HG03095 (cell line): Measurements from ENCODE around the gene WFS1.

Source experiments
- ATAC-seq: cut with Tn5 transposase; IDR thresholded peaks from one replicate; pipeline ENCODE4 v1.9.1; 2021; ENCODE audit warnings: moderate library complexity; ENCODE audit not compliant: unreplicated experiment

Gene WFS1

DNA sequence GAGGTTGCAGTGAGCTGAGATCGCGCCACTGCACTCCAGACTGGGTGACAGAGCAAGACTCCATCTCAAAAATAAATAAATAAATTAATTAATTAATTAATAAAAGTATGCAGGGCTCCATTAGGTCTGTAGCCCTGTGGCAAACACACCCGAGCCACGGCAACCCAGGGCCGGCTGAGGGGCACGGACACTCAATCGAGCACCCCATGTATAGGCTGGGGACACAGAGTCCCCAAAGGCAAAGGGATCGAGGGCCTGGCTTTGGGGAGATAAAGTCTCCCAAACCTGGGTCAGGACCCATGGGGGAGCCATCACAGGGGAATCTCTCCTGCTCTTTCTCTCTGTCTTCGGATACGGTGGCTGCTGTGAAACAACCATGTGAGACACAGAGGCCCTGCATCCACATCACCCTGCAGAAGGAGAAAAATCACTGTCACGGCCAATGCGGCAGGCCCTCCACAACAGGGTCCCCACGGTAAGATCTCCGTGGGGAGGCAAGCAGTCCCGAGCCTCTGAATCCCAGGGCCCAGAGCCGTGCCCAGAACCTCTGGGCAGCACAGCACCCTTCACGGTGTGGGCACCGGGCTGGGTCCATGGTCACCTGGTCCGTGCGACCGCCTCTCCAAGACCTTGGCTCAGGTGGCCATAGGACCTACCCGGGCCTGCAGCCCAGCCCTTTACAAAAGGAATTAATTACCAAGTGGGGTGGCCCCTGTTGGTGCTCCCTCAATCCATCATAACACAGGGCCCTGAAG is 81.8 kb downstream of the WFS1 start:
- ATAC-seq = no peak

DNA sequence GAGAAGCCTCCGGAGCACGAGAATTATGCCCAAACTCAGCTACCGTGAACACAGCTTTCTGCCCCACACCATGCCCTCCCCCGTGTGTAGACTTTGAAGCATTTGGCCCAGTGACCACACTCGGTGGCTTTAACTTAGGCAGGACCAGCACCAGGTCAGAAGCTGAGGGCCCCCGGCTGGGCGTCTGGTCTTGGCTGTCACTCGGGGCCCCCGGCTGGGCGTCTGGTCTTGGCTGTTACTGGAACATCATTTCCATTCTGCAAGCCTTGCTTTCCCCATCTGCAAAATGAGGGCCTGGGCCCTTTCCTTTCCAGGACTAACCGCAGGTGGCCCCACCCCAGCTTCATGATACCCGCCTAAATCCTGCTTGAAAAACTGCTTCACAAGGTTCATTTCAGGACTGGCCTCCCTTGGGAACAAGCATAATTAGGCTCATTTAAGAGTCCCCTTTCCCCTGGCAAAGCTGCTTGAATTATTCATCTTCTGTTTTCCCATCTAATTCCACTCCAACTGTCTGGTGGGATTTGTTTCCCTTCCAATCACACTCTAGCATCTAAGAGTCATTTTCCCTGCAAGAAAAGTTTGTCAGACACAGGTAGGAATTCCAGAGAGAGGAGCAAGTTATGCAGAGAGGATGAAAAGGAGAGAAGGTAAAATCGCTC is 82.5 kb downstream of the WFS1 start:
- ATAC-seq = no peak
